ENCODE results near the gene KRTAP4-7. TPM values are rescaled to one million over a fixed set of nuclear protein-coding genes. Genes with fewer than 3 reads are reported as not detected.

KRTAP4-7 gene
- total RNA-seq, 1 experiment from 2014 or later = not detected

DNA sequence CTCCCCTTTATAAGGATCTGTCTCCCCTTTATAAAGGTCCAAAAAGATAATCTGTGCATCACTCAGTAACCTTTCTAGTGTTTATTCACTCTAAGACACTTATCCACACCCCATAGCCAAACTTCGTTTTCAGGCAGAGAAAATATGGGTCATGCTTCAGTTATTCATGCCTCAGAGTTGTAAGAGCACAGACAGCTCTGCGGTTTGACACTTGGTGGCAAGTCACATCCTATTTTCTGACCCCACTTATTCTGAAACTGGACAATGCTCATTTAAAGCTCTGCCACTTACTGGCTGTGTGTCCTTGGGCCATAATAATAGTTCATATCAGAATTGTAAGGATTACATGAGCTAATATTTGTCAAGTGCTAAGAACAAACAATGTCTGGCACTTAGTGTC is 34.8 kb upstream of the KRTAP4-7 start:
- Histone ChIP-seq H2AFZ (ENCODE audit: low read depth, low read length, poor library complexity, severe bottlenecking) (peak overlapping the region; percentile 86), H3K9me3 (ENCODE audit: control insufficient read depth in 1 of 2, insufficient read depth in 1 of 2, low read depth in 1 of 2, low read length in 2 of 2) (peaks cover 0 to 12% of the 10 kb centered on the region in 2 experiments; a peak in 1 of 4 replicates), H3K79me2 (ENCODE audit: insufficient read depth, low read length) (no peaks in the 10 kb centered on the region), H4K20me1 (ENCODE audit: insufficient read depth) (no peaks in the 10 kb centered on the region), H3K27me3 (ENCODE audit: insufficient read depth, low read length) (no peaks in the 10 kb centered on the region), H3K4me2 (ENCODE audit: low read length) (no peak overlapping the region), H3K4me3 (replicated peaks in 1 of 2; ENCODE audit: low read depth in 1 of 2, low read length in 2 of 2) (no peak overlapping the region), H3K9ac (ENCODE audit: low read length) (no peak overlapping the region), H3K9me2 (ENCODE audit: insufficient read depth) (no peaks in the 10 kb centered on the region), H3K36me3 (ENCODE audit: control insufficient read depth in 1 of 2, insufficient read depth in 2 of 2, low read length in 2 of 2) (0 out of 4 replicates have a peak, but pooled peaks cover 0 to 4% of the 10 kb centered on the region in 2 experiments), H3K27ac (ENCODE audit: low read depth, low read length) (no peak overlapping the region), H3K4me1 (ENCODE audit: control insufficient read depth in 1 of 2, insufficient read depth in 2 of 2, low read length in 2 of 2) (no peaks in the 10 kb centered on the region; a peak in 1 of 4 replicates)
- DNase-seq (ENCODE audit: low read depth, low spot score) (no peak), ATAC-seq (no peak)
- intact Hi-C loops (cut with micrococcal nuclease) = no loop called here
- no TSS peak for BruUV-seq (replicated peaks)
- TF ChIP-seq POLR2AphosphoS5 (IDR thresholded peaks at IDR 0.05; ENCODE audit: low read depth, low read length) = no peak
- no peak for TF ChIP-seq SIN3A (IDR thresholded peaks at IDR 0.05; ENCODE audit: low read depth)
- no peak for TF ChIP-seq FOSL1 (IDR thresholded peaks at IDR 0.05; ENCODE audit: low read depth)
- TF ChIP-seq SP1 (IDR thresholded peaks at IDR 0.05; ENCODE audit: low read depth) = no peak
- no peak for TF ChIP-seq RAD21 (IDR thresholded peaks at IDR 0.05; ENCODE audit: low read depth)
- no peak for TF ChIP-seq EGR1 (IDR thresholded peaks at IDR 0.05; ENCODE audit: low read depth)
- TF ChIP-seq TCF7L2 (IDR thresholded peaks at IDR 0.05; ENCODE audit: borderline replicate concordance, extremely low read depth, insufficient read depth, insufficient read length) = no peak
- no peak for TF ChIP-seq ELF1 (IDR thresholded peaks at IDR 0.05; ENCODE audit: borderline replicate concordance, low read depth)
- no peak for TF ChIP-seq EZH2phosphoT487 (IDR thresholded peaks at IDR 0.05; ENCODE audit: borderline replicate concordance)
- no peak for TF ChIP-seq CEBPB (IDR thresholded peaks at IDR 0.05; ENCODE audit: low read depth)
- no peak for TF ChIP-seq JUND (IDR thresholded peaks at IDR 0.05)
- no peak for TF ChIP-seq YY1 (IDR thresholded peaks at IDR 0.05; ENCODE audit: extremely low read depth, insufficient replicate concordance, low read depth, low read length)
- TF ChIP-seq CBX3 (IDR thresholded peaks at IDR 0.05; ENCODE audit: low read depth) = no peak
- TF ChIP-seq, protein P1, sequence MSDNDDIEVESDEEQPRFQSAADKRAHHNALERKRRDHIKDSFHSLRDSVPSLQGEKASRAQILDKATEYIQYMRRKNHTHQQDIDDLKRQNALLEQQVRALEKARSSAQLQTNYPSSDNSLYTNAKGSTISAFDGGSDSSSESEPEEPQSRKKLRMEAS (IDR thresholded peaks at IDR 0.05) = no peak
- RAD21 ChIA-PET (ENCODE audit: low non-redundant PET in 1 of 2, low total read pairs in 2 of 2, uncharacterized antibody in 2 of 2, unreplicated experiment in 2 of 2) = no interaction called here
- CTCF ChIA-PET = no interaction called here
- POLR2A ChIA-PET = no interaction called here

All from HCT116 (cell line).